NCI-H510A (cell line): ENCODE data around the gene CDK15.
"Not testable (repeated sequence)": the region's sequence is repeated elsewhere in the genome, so short reads cannot be mapped to it uniquely, and the experiment has no call there.

Experiments used
- DNase-seq: peaks from one replicate; lab custom pipeline; 2025; lab: John Stamatoyannopoulos, UW

CDK15 gene

GRCh38 chr2:201830666-201831065, 24.3 kb downstream of the CDK15 start:
- DNase-seq: no peak

DNA sequence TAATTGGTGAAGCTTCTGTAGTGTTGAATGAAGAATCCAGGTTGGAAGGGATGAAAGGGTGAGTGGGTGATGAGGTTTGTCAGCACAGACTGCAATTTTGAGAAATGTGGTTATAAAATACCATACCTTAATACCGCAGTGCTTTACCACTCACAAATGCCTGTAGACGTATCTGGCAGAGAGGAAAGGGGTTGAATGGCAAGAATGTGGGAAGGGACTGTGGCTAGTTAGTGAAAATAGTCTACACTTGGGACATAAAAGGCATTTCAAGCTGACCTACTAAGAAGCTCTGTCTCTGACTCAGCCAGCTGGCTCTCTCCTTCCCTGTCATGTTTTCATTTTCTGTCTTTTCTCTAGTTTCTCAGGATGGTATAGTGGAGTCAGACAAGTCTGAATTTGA, 25.1 kb downstream of the CDK15 start:
- DNase-seq: no peak

- DNase-seq: no peak
These were observed 27.4 kb downstream of the CDK15 start for GRCh38 chr2:201833781-201834180.

GRCh38 chr2:201835066-201835465, 28.7 kb downstream of the CDK15 start:
- DNase-seq: no peak

GRCh38 chr2:201837391-201837790, 31.1 kb downstream of the CDK15 start:
- DNase-seq: no peak

GRCh38 chr2:201837824-201838431, 31.6 kb downstream of the CDK15 start:
- DNase-seq: no peak

DNA sequence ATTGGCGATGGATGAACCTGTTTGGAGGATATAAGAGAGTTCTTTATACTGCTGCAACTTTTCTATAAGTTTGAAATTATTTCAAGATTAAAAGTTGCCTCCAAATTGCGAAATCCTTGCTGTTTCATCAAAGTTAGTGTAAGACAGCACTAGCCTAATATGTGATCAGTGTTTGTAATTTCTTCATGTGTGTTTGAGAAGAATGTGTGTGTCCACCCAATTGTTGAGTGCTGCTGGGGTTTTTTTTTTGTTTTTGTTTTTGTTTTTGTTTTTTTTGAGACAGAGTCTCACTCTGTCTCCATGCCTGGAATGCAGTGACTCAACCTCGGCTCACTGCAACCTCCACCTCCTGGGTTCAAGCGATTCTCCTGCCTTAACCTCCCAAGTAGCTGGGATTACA, 33.4 kb downstream of the CDK15 start:
- no peak for DNase-seq

- DNase-seq: no peak
These were observed 34.4 kb downstream of the CDK15 start for GRCh38 chr2:201840726-201841125.

DNA sequence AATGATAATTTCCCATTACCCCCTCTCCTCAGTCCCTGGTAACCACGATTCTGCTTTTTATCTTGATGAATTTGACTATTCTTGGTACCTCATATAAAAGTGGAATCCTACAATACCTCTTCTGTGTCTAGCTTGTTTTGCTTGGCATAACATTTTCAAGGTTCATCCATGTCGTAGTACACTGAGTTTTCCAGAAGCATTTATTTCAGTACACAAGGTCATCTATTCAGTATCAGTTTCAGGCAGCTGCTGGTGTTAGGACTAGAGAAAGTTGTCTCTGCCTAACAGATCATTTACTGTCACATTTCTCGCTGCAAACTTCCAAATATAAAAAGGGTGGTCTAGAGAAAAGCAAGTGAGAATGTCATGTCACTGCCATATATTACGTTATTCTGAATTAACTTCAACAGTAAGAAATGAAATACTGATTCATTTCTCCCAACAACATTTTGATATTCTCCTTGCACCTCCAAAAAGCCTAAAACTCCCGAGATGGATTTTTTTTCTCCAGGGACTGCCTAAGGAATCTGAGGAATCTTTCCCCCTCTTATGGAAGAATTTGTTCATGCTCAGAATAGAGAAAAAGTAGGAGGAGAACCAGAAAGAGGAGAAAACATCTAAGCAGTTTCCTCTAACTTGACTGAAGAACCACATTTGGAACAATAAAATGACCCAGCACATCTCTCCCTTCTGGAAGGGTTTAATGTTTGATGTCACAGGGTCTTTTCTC, 36.0 kb downstream of the CDK15 start:
- no peak for DNase-seq

DNA sequence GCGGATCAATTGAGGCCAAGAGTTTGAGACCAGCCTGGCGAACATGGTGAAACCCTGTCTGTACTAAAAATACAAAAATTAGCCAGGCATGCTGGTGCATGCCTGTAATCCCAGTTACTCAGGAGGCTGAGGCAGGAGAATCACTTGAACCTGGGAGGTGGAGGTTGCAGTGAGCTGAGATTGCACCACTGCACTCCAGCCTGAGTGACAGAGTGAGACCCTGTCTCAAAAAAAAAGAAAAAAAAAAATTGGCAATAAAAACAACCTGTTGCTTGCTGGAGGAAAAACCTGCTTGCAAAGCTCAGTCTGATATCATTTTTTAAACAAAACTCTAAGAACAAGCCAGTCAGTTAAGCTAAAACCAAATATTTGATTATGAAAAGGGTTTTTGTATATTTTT, 38.6 kb downstream of the CDK15 start:
- not testable (repeated sequence) for DNase-seq

DNA sequence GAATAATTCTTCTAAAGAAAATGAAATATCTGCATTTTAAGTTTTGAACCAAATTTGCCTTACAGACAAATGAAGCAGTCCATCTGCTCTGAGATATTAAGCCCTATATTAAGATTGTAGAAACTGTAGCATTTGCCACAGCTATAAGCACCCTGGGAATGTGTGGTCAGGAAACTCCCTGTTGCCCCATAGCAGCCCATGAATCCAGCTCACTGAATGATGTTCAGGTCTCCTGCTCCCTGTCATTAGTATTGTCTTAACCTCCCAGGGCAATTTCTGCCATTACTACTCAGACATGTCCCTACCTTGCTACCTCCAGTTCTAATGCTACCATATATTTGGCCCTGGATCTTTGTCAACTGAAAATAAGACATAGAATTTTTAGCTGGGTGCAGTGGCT, 41.1 kb downstream of the CDK15 start:
- no peak for DNase-seq

GRCh38 chr2:201852462-201852861, 46.1 kb downstream of the CDK15 start:
- no peak for DNase-seq

DNA sequence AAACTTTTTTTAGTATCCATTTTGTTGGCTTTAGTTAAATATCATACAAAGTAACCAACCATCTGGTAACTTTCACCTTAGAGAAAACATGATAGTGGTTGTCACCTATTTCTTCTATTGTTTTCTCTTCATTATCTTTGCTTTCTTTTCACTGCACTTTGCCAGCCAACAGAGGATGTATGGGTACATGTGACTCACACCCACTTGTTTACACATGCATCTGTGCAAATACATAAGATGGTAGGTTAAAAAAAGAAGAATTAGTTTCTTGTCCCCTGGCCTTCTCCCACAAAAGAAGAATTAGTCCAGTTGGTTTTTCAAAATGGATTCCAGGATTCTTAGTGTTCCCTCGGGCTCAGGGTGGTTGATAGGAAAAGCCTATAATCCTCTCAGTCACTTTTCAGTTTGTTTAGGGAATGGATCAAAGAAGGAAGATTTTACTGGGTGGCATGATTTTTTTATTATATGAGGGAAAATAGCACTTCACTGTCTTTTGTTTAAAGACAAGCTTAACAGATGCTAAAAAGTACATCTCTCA, 46.6 kb downstream of the CDK15 start:
- no peak for DNase-seq

- DNase-seq: no peak
These were observed 48.0 kb downstream of the CDK15 start for GRCh38 chr2:201854221-201854801.

- DNase-seq: no peak
These were observed 48.5 kb downstream of the CDK15 start for GRCh38 chr2:201854841-201855240.

GRCh38 chr2:201855356-201855755, 49.0 kb downstream of the CDK15 start:
- no peak for DNase-seq

GRCh38 chr2:201857326-201857725, 51.0 kb downstream of the CDK15 start:
- DNase-seq: no peak

DNA sequence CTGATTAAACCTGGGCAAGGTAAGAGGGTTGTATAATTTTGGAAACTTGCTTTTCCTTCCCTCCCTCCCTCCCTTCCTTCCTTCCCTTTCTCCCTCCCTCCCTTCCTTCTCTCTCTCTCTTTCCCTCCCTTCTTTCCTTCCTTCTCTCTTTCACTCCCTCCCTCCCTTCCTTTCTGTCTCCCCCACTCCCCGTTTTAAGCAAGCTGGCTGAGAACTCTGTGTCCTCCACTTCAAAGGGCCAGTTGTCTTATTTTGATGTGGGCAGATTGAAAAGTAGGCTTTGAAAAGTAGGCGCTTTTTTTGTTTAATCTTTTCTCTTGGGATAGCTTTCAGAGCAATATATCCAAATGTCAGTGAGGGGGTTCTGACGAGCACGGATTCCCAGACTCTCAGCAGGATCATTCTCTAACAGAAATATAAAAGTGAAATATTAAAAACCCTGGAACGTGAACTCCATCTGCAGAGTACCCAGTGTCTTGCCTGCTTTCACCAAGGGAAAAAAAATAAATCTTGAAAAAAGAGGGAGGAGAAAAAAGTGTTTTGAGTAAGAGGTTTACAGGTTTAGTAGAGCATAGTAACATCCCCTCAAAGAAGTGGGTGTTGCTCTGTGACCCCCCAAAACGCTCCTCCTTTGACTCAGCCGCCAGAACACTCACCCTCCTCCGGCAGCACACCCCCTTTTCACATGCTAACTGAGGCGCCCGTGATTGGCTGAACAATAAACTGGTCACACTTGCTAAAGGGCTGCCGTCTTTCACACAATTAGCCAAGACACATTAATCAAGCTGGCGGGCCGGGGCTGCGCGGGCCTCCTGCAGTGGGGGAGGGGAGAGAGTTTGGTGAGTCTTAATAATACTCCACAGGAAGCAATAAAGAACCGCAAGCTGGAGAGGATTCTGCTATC, 52.2 kb downstream of the CDK15 start:
- DNase-seq: peak; percentile 31

- DNase-seq: no peak
These were observed 53.6 kb downstream of the CDK15 start for GRCh38 chr2:201859949-201860348.

- DNase-seq: peak; percentile 14
These were observed 54.3 kb downstream of the CDK15 start for GRCh38 chr2:201860636-201861066.

GRCh38 chr2:201862843-201863242, 56.5 kb downstream of the CDK15 start:
- DNase-seq: no peak
